GM21619 (cell line): Measurements from ENCODE around the gene ACSF3.

Experiments used
- ATAC-seq: cut with Tn5 transposase; IDR thresholded peaks from one replicate; pipeline ENCODE4 v1.9.1; 2021; ENCODE audit not compliant: unreplicated experiment

Gene ACSF3

GRCh38 chr16:89198417-89199240, 105.0 kb downstream of the ACSF3 start:
- ATAC-seq: no peak

- ATAC-seq: no peak
These were observed 105.8 kb downstream of the ACSF3 start for GRCh38 chr16:89199241-89200123.

- ATAC-seq: no peak
These were observed 106.6 kb downstream of the ACSF3 start, which contains the start of gene SLC22A31 for GRCh38 chr16:89200124-89200849. SLC22A31 (minus strand) TSS chr16:89200537; CDS start chr16:89200501, 36 bp downstream.

GRCh38 chr16:89200850-89201411, 107.3 kb downstream of the ACSF3 start:
- ATAC-seq: no peak

GRCh38 chr16:89201439-89202377, 108.1 kb downstream of the ACSF3 start:
- ATAC-seq: no peak

GRCh38 chr16:89202422-89203215, 109.0 kb downstream of the ACSF3 start:
- no peak for ATAC-seq
